ENCODE measurements around the gene HMGCS2. TPM values are rescaled to one million over a fixed set of nuclear protein-coding genes. Genes with fewer than 3 reads are reported as not detected.

The HMGCS2 gene
- total and polyA plus RNA-seq, 9 of the 15 experiments (the other 6 are each of a cell fraction or from before 2014, with no cell fraction given): 0.13 TPM; not detected in 8

DNA sequence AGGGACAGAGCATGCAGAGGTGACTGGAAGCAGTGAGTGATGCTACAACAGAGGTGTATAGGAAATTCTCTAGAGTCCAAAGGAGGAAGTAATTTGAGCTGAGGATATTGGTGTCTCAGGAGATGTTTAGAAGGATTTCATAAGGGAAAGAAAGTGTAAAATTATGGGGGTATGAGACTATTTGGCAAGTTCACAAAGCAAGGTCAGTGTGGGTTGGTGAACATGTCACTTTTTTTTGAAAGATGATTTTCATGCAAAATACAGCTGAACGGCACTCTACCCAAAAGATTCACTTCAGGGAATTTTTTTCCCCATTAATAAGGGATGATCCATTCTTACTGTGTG is 24.1 kb downstream of the HMGCS2 start:
- H3K4me2 ChIP-seq (ENCODE audit: insufficient read depth, low read length): no peak overlapping the region
- no peak overlapping the region for H3K4me3 ChIP-seq
- no peaks in the 10 kb centered on the region for H3K9me3 ChIP-seq (replicated peaks; ENCODE audit: control insufficient read depth, insufficient read depth, low read depth, low read length)
- ChIA-PET CTCF (ENCODE audit: low intra/inter-chr PET ratio) (interaction anchor here (1.3 kb wide), 1 partner anchor 64 kb away, joined by 3 read pairs; no protein-coding TSS in a partner anchor), POLR2A (interaction anchor here (0.9 to 1.2 kb wide), 5 partner anchors 9 to 33 kb away, joined by 3 to 4 read pairs (median 3); partner anchors contain the start of gene PHGDH)
- WGBS (ENCODE audit: insufficient coverage, low coverage, missing lambda C conversion rate): 41% methylated on average over 1 of the region's 1 CpG
- peaks cover 18% of the 10 kb centered on the region for H4K20me1 ChIP-seq (replicated peaks; ENCODE audit: control insufficient read depth, insufficient read depth, low read length)
- intact Hi-C loops (cut with micrococcal nuclease): loop anchor here (5.0 to 10.0 kb wide), 2 partner anchors 67 to 130 kb away; no protein-coding TSS in a partner anchor
- no peaks in the 10 kb centered on the region; a peak in 1 of 5 replicates for H3K4me1 ChIP-seq (replicated peaks in 1 of 2; ENCODE audit: control insufficient read depth in 2 of 2, insufficient read depth in 2 of 2, low read length in 2 of 2)
- no peak overlapping the region for H3K27ac ChIP-seq (ENCODE audit: extremely low read depth, low read depth, low read length)
- DNase-seq (ENCODE audit: extremely low read depth in 1 of 4, low spot score in 3 of 4) (no peak), FAIRE-seq (peak; percentile 46), ATAC-seq (no peak)
- H2AFZ ChIP-seq (ENCODE audit: low read depth, low read length): no peak overlapping the region
- in situ Hi-C loops (cut with MboI): no loop called here
- no TSS peak for BruUV-seq (replicated peaks)
- H3K27me3 ChIP-seq (ENCODE audit: control insufficient read depth in 2 of 2, insufficient read depth in 2 of 2, low read length in 2 of 2): peaks cover 16 to 24% of the 10 kb centered on the region in 2 experiments; a peak in 4 of 5 replicates
- TF ChIP-seq SAFB2 (IDR thresholded peaks at IDR 0.05; ENCODE audit: borderline replicate concordance, low read depth, low read length, severe bottlenecking) (no peak), CLOCK (CRISPR knock-in tag; IDR thresholded peaks at IDR 0.05; ENCODE audit: borderline replicate concordance) (no peak), ZBTB9 (CRISPR knock-in tag; IDR thresholded peaks at IDR 0.05) (0 out of 2 replicates have a peak, but pooled peaks have one; percentile 9), SREBF2 (CRISPR knock-in tag; IDR thresholded peaks at IDR 0.05) (no peak), SNAPC5 (CRISPR knock-in tag; IDR thresholded peaks at IDR 0.05) (no peak), POLR2B (IDR thresholded peaks at IDR 0.05; ENCODE audit: low read depth, partially characterized antibody) (peak; percentile 41), ZNF717 (CRISPR knock-in tag; IDR thresholded peaks at IDR 0.05) (0 out of 2 replicates have a peak, but pooled peaks have one; percentile 42), BRD9 (IDR thresholded peaks at IDR 0.05; ENCODE audit: low read depth, partially characterized antibody) (no peak), SNRNP70 (optimal IDR thresholded peaks at IDR 0.05; ENCODE audit: low read depth, low read length) (no peak), SMARCE1 (IDR thresholded peaks at IDR 0.05) (no peak), TEAD4 (IDR thresholded peaks at IDR 0.05; ENCODE audit: low read length) (no peak), TEAD4 (CRISPR knock-in tag; IDR thresholded peaks at IDR 0.05; ENCODE audit: borderline replicate concordance) (no peak), NCOA2 (IDR thresholded peaks at IDR 0.05; ENCODE audit: partially characterized antibody in 2 of 2) (no peak), POLR2AphosphoS2 (IDR thresholded peaks at IDR 0.05; ENCODE audit: low read length) (peak; percentile 62; the same call in 1 of the 2 replicates), MED1 (CRISPR knock-in tag; IDR thresholded peaks at IDR 0.05; ENCODE audit: borderline replicate concordance) (no peak), NFE2L1 (tag; IDR thresholded peaks at IDR 0.05; ENCODE audit: borderline replicate concordance, low read depth) (no peak)
- TF ChIP-seq, protein P1, sequence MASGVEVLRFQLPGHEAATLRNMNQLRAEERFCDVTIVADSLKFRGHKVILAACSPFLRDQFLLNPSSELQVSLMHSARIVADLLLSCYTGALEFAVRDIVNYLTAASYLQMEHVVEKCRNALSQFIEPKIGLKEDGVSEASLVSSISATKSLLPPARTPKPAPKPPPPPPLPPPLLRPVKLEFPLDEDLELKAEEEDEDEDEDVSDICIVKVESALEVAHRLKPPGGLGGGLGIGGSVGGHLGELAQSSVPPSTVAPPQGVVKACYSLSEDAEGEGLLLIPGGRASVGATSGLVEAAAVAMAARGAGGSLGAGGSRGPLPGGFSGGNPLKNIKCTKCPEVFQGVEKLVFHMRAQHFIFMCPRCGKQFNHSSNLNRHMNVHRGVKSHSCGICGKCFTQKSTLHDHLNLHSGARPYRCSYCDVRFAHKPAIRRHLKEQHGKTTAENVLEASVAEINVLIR (CRISPR knock-in tag; IDR thresholded peaks at IDR 0.05): no peak
- H3K36me3 ChIP-seq (ENCODE audit: control insufficient read depth, insufficient read depth, low read length): no peaks in the 10 kb centered on the region; the same call in 2 of the 3 replicates
- H3K79me2 ChIP-seq (ENCODE audit: control insufficient read depth, insufficient read depth, low read length): no peaks in the 10 kb centered on the region
- no peaks in the 10 kb centered on the region for H3K9me1 ChIP-seq (ENCODE audit: control insufficient read depth, insufficient read depth, low read length)
- H3K9ac ChIP-seq (ENCODE audit: insufficient read depth in 1 of 2, low read depth in 2 of 2, low read length in 2 of 2): no peak overlapping the region

Measured in K562 (cell line).